ENCODE data around the gene DZANK1.
"Not testable (repeated sequence)": the region's sequence is repeated elsewhere in the genome, so short reads cannot be mapped to it uniquely, and the experiment has no call there.

The DZANK1 gene

GRCh38 chr20:18466894-18467730 is at the start of gene DZANK1, which contains the start of gene POLR3F:
Gene DZANK1 (minus strand): TSS chr20:18467030. CDS start chr20:18465358, 1,672 bp downstream.
Gene POLR3F (plus strand): TSS chr20:18467390. CDS start chr20:18467507, 117 bp downstream.
- DNase-seq = peak; percentile 94 to 95

- DNase-seq = no peak
Observed at GRCh38 chr20:18515973-18516372, 49.1 kb upstream of the DZANK1 start.

- no peak for DNase-seq
Observed at GRCh38 chr20:18514127-18514526, 47.3 kb upstream of the DZANK1 start.

GRCh38 chr20:18513208-18513607 is 46.4 kb upstream of the DZANK1 start:
- no peak for DNase-seq

- no peak for DNase-seq
Observed at GRCh38 chr20:18511571-18511970, 44.7 kb upstream of the DZANK1 start.

- DNase-seq = peak; percentile 98
Observed at GRCh38 chr20:18507218-18508191, 40.7 kb upstream of the DZANK1 start, which contains the start of gene SEC23B. Gene SEC23B (plus strand): TSS chr20:18507940. CDS start chr20:18510836, 2,896 bp downstream.

GRCh38 chr20:18506744-18507143 is 39.9 kb upstream of the DZANK1 start:
- DNase-seq = peak in 1 of 2 donors; percentile 5

- DNase-seq = no peak
Observed at GRCh38 chr20:18504479-18505060, 37.7 kb upstream of the DZANK1 start.

GRCh38 chr20:18501672-18502071 is 34.8 kb upstream of the DZANK1 start:
- not testable (repeated sequence) for DNase-seq

GRCh38 chr20:18497603-18498002 is 30.8 kb upstream of the DZANK1 start:
- DNase-seq = no peak

GRCh38 chr20:18496740-18497592 is 30.1 kb upstream of the DZANK1 start, which contains the start of gene RBBP9:
Gene RBBP9 (minus strand): TSS chr20:18497225. CDS start chr20:18497167, 58 bp downstream.
- DNase-seq = peak; percentile 78 to 84

- no peak for DNase-seq
Observed at GRCh38 chr20:18496042-18496441, 29.2 kb upstream of the DZANK1 start.

GRCh38 chr20:18488301-18488700 is 21.5 kb upstream of the DZANK1 start:
- DNase-seq = no peak

- no peak for DNase-seq
Observed at GRCh38 chr20:18481596-18481995, 14.8 kb upstream of the DZANK1 start.

GRCh38 chr20:18477821-18478220 is 11.0 kb upstream of the DZANK1 start:
- DNase-seq = no peak

GRCh38 chr20:18477218-18477617 is 10.4 kb upstream of the DZANK1 start:
- no peak for DNase-seq

- DNase-seq = no peak
Observed at GRCh38 chr20:18466574-18466893, 296 bp downstream of the DZANK1 start.

- DNase-seq = no peak
Observed at GRCh38 chr20:18465536-18466200, 1.2 kb downstream of the DZANK1 start.

- DNase-seq = no peak
Observed at GRCh38 chr20:18456600-18456999, 10.2 kb downstream of the DZANK1 start.

GRCh38 chr20:18443886-18444285 is 22.9 kb downstream of the DZANK1 start:
- no peak for DNase-seq

GRCh38 chr20:18440403-18440802 is 26.4 kb downstream of the DZANK1 start:
- no peak for DNase-seq
